Adrenal gland (tissue), 12 donors: Measurements from ENCODE around the gene PRKCE. TPM values are rescaled to one million over a fixed set of nuclear protein-coding genes. Genes with fewer than 3 reads are reported as not detected.

Experiments used
- DNase-seq, 7 donors: peaks; one replicate each; pipeline ENCODE4 v3.0.0-alpha.2; 2019 to 2020
- H3K27ac ChIP-seq, 5 donors: fragments of 200-600 bp; sonication (generic) in 4 of 5; 1 replicate in 3 of 5; 2 replicates in 2 of 5; pipeline versions ENCODE4 v1.5.1 to v1.8.0; 2016 to 2020; ENCODE audit warnings: mild to moderate bottlenecking in 1 of 5
- H3K27me3 ChIP-seq: fragments of 200-600 bp; 2 replicates; pipeline ENCODE4 v1.8.0; 2021
- H3K36me3 ChIP-seq, 2 donors: fragments of 200-600 bp; replicated peaks in 1 of 2; 1 replicate in 1 of 2; 2 replicates in 1 of 2; pipeline versions ENCODE4 v1.5.1 to v1.8.0; 2018 to 2022
- H3K4me1 ChIP-seq, 2 donors: fragments of 200-600 bp; replicated peaks in 1 of 2; 1 replicate in 1 of 2; 2 replicates in 1 of 2; pipeline versions ENCODE4 v1.5.1 to v1.8.0; 2018 to 2021
- H3K4me3 ChIP-seq, 4 donors: fragments of 200-600 bp; sonication (generic) in 3 of 4; one replicate each; pipeline ENCODE4 v1.5.1; 2016 to 2018
- H3K9me3 ChIP-seq, 3 donors: fragments of 200-600 bp; sonication (generic) in 1 of 3; replicated peaks in 1 of 3; 1 replicate in 2 of 3; 2 replicates in 1 of 3; pipeline versions ENCODE4 v1.5.1 to v1.8.0; 2016 to 2021
- CTCF ChIP-seq, 6 experiments: fragments of 450-650 bp in 4 of 6; fragments of 200-600 bp in 2 of 6; sonication (generic) in 1 of 6; IDR thresholded peaks; 1 replicate in 5 of 6; 2 replicates in 1 of 6; pipeline versions ENCODE4 v1.5.1 to v1.8.0; 2016 to 2021; ENCODE audit warnings: antibody characterized with exemption in 6 of 6, mild to moderate bottlenecking in 2 of 6, moderate library complexity in 1 of 6
- POLR2A ChIP-seq, 2 donors: fragments of 450-650 bp; IDR thresholded peaks; one replicate each; pipeline ENCODE4 v1.6.1; 2017; ENCODE audit warnings: antibody characterized with exemption in 2 of 2, mild to moderate bottlenecking in 2 of 2, moderate library complexity in 1 of 2
- WGBS, 4 donors: extraction: QIAGEN DNeasy Blood & Tissue Kit in 2 of 4; methylation state at CpG; one replicate each; pipeline versions ENCODE4 v1.1.5 to v1.1.7; 2013 to 2017; 5-methylcytosine and 5-hydroxymethylcytosine counted together
- intact Hi-C, 2 donors: fragments of 100-400 bp; cut with DNase I; formaldehyde crosslinking; loops; one replicate each; pipeline versions ENCODE4 v1.14.1 to v1.15.0; 2022 to 2023
- polyA plus RNA-seq, 3 donors: library from polyadenylated mRNA; stranded (reverse); fragments of 200-250 nt in 2 of 3; fragments of 350-450 nt in 1 of 3; fragmentation: Illumina TruSeq in 1 of 3; extraction: RNeasy Lipid Tissue Mini Kit (QIAGEN cat#74804) in 1 of 3; gene quantifications; one replicate each; pipeline ENCODE4 v1.2.3, GENCODE V29; 2013 to 2014
- total RNA-seq, 9 donors: library from RNA; depleted of rRNA in 4 of 9; stranded (reverse); fragments of >200 nt in 4 of 9; fragments of 120-200 nt in 1 of 9; fragmentation: NEBNext Ultra II Directional in 1 of 9; extraction: Animal tissue kit (Norgen Biotek cat#: 25700) in 1 of 9; gene quantifications; one replicate each; pipeline versions ENCODE4 v1.1.0 to v1.2.4, GENCODE V29; 2013 to 2023
- donor health status: healthy with polysubstance abuse.
- donor health status: Bipolar disorder and iron deficiency.
- donor health status: DM: yes; HTN: yes; CAD: no.
- donor health status: DM: no; HTN: no; CAD: no.
- donor health status: DM: no; HTN: no; CAD: no.
- donor health status: DM: yes; HTN: yes; CAD: no.

The PRKCE gene
- total and polyA plus RNA-seq, 12 donors = 1.9 to 19.2 (median 8.0) TPM

- H3K36me3 ChIP-seq = no peaks in the 10 kb centered on the region
- H3K27me3 ChIP-seq = no peaks in the 10 kb centered on the region
- no peak for DNase-seq
- no peak for TF ChIP-seq POLR2A (IDR thresholded peaks at IDR 0.05)
- no peak for TF ChIP-seq CTCF (IDR thresholded peaks at IDR 0.05)
- peaks cover 0 to 18% of the 10 kb centered on the region in 2 donors for H3K4me1 ChIP-seq
- 69 to 77% (median 73%) methylated on average over 5 of the region's 5 CpGs for WGBS, 4 donors
- H3K4me3 ChIP-seq = no peak overlapping the region
- intact Hi-C loops = no loop called here
- H3K27ac ChIP-seq = peak overlapping the region in 1 of 5 donors; percentile 28
- no peaks in the 10 kb centered on the region for H3K9me3 ChIP-seq
These were observed 377.9 kb downstream of the PRKCE start for GRCh38 chr2:46029332-46029811.

- 95 to 99% (median 97%) methylated on average over 2 of the region's 2 CpGs for WGBS, 4 donors
- no peak for DNase-seq
- H3K27ac ChIP-seq = peak overlapping the region in 2 of 5 donors; percentile 52 to 70
These were observed 378.9 kb downstream of the PRKCE start for GRCh38 chr2:46030330-46030729.

GRCh38 chr2:46032161-46032813 is 380.8 kb downstream of the PRKCE start:
- DNase-seq = peak in 1 of 7 donors; percentile 28
- intact Hi-C loops = no loop called here
- Histone ChIP-seq H3K9me3 (no peaks in the 10 kb centered on the region), H3K4me1 (peaks cover 0 to 23% of the 10 kb centered on the region in 2 donors), H3K4me3 (no peak overlapping the region), H3K27ac (peak overlapping the region in 2 of 5 donors; percentile 29 to 70), H3K27me3 (no peaks in the 10 kb centered on the region), H3K36me3 (no peaks in the 10 kb centered on the region)
- whole genome bisulfite sequencing, 4 donors = 70 to 85% (median 76%) methylated on average over 8 of the region's 8 CpGs
- TF ChIP-seq CTCF (IDR thresholded peaks at IDR 0.05) (no peak), POLR2A (IDR thresholded peaks at IDR 0.05) (no peak)

More at GRCh38 chr2:46030330-46030729, 378.9 kb downstream of the PRKCE start:
- Histone ChIP-seq H3K4me3 (no peak overlapping the region), H3K4me1 (peaks cover 0 to 23% of the 10 kb centered on the region in 2 donors), H3K36me3 (no peaks in the 10 kb centered on the region), H3K9me3 (no peaks in the 10 kb centered on the region), H3K27me3 (no peaks in the 10 kb centered on the region)
- intact Hi-C loops = no loop called here
- no peak for TF ChIP-seq CTCF (IDR thresholded peaks at IDR 0.05)
- TF ChIP-seq POLR2A (IDR thresholded peaks at IDR 0.05) = no peak

GRCh38 chr2:46032996-46033395 is 381.5 kb downstream of the PRKCE start:
- no peak for DNase-seq
- Histone ChIP-seq H3K27ac (peak overlapping the region in 1 of 5 donors; percentile 6), H3K9me3 (no peaks in the 10 kb centered on the region), H3K4me3 (no peak overlapping the region), H3K27me3 (no peaks in the 10 kb centered on the region), H3K4me1 (peaks cover 0 to 23% of the 10 kb centered on the region in 2 donors), H3K36me3 (no peaks in the 10 kb centered on the region)
- no peak for TF ChIP-seq CTCF (IDR thresholded peaks at IDR 0.05)
- TF ChIP-seq POLR2A (IDR thresholded peaks at IDR 0.05) = no peak
- 93 to 98% (median 96%) methylated on average over 5 of the region's 5 CpGs for WGBS, 4 donors
- intact Hi-C loops = no loop called here
